Measurements from ENCODE around the gene USP27X.

- TF ChIP-seq POLR2A (IDR thresholded peaks at IDR 0.05) (no peak), CTCF (IDR thresholded peaks at IDR 0.05) (no peak), EP300 (IDR thresholded peaks at IDR 0.05) (no peak)
These were observed 33.4 kb upstream of the USP27X start for GRCh38 chrX:49845701-49846403.

Data from tibial nerve (tissue), 4 donors.